ENCODE data around the gene TMEM183A. TPM values are rescaled to one million over a fixed set of nuclear protein-coding genes. Genes with fewer than 3 reads are reported as not detected.

TMEM183A gene
- total RNA-seq, 4 donors from 2014 or later: 28.7 to 41.4 (median 30.6) TPM

GRCh38 chr1:203044546-203045250, 37.5 kb downstream of the TMEM183A start:
- no peak for ATAC-seq
- peak in 1 of 2 donors; percentile 5 for DNase-seq
- in situ Hi-C loops (cut with MboI; ENCODE audit: low sequenced_read_pairs in 4 of 4) (no loop called here), intact Hi-C loops (cut with DNase I; ENCODE audit: low total_unique reads) (no loop called here)
- TF ChIP-seq, protein P1, sequence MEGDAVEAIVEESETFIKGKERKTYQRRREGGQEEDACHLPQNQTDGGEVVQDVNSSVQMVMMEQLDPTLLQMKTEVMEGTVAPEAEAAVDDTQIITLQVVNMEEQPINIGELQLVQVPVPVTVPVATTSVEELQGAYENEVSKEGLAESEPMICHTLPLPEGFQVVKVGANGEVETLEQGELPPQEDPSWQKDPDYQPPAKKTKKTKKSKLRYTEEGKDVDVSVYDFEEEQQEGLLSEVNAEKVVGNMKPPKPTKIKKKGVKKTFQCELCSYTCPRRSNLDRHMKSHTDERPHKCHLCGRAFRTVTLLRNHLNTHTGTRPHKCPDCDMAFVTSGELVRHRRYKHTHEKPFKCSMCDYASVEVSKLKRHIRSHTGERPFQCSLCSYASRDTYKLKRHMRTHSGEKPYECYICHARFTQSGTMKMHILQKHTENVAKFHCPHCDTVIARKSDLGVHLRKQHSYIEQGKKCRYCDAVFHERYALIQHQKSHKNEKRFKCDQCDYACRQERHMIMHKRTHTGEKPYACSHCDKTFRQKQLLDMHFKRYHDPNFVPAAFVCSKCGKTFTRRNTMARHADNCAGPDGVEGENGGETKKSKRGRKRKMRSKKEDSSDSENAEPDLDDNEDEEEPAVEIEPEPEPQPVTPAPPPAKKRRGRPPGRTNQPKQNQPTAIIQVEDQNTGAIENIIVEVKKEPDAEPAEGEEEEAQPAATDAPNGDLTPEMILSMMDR (IDR thresholded peaks at IDR 0.05 in 4 of 5, conservative IDR thresholded peaks at IDR 0.05 in 1 of 5): no peak
- no peak for TF ChIP-seq POLR2A (IDR thresholded peaks at IDR 0.05)
- H3K27ac ChIP-seq: no peak overlapping the region
- H3K9me3 ChIP-seq: no peaks in the 10 kb centered on the region
- H3K4me3 ChIP-seq: no peak overlapping the region
- H3K36me3 ChIP-seq: peaks cover 0 to 32% of the 10 kb centered on the region in 2 donors
- H3K4me1 ChIP-seq: peaks cover 6 to 16% of the 10 kb centered on the region in 2 donors
- no peaks in the 10 kb centered on the region for H3K27me3 ChIP-seq

GRCh38 chr1:203045336-203045735, 38.2 kb downstream of the TMEM183A start:
- H3K27ac ChIP-seq: no peak overlapping the region
- no peak for ATAC-seq
- peaks cover 0 to 10% of the 10 kb centered on the region in 2 donors for H3K4me1 ChIP-seq
- H3K27me3 ChIP-seq: no peaks in the 10 kb centered on the region
- TF ChIP-seq POLR2A (IDR thresholded peaks at IDR 0.05): no peak
- TF ChIP-seq, protein P1 (IDR thresholded peaks at IDR 0.05 in 4 of 5, conservative IDR thresholded peaks at IDR 0.05 in 1 of 5): no peak
- DNase-seq: peak in 1 of 2 donors; percentile 9
- H3K4me3 ChIP-seq: no peak overlapping the region
- intact Hi-C loops (cut with DNase I; ENCODE audit: low total_unique reads) (no loop called here), in situ Hi-C loops (cut with MboI; ENCODE audit: low sequenced_read_pairs in 4 of 4) (no loop called here)
- H3K36me3 ChIP-seq: peaks cover 0 to 36% of the 10 kb centered on the region in 2 donors
- H3K9me3 ChIP-seq: no peaks in the 10 kb centered on the region

GRCh38 chr1:203045821-203046594, 38.8 kb downstream of the TMEM183A start:
- Histone ChIP-seq H3K4me3 (no peak overlapping the region), H3K36me3 (peaks cover 0 to 36% of the 10 kb centered on the region in 2 donors), H3K4me1 (peaks cover 0 to 10% of the 10 kb centered on the region in 2 donors), H3K27me3 (no peaks in the 10 kb centered on the region), H3K27ac (no peak overlapping the region), H3K9me3 (no peaks in the 10 kb centered on the region)
- in situ Hi-C loops (cut with MboI; ENCODE audit: low sequenced_read_pairs in 4 of 4): no loop called here
- intact Hi-C loops (cut with DNase I; ENCODE audit: low total_unique reads): no loop called here
- DNase-seq (no peak), ATAC-seq (no peak)
- TF ChIP-seq, protein P1 (IDR thresholded peaks at IDR 0.05 in 4 of 5, conservative IDR thresholded peaks at IDR 0.05 in 1 of 5): no peak
- no peak for TF ChIP-seq POLR2A (IDR thresholded peaks at IDR 0.05)

DNA sequence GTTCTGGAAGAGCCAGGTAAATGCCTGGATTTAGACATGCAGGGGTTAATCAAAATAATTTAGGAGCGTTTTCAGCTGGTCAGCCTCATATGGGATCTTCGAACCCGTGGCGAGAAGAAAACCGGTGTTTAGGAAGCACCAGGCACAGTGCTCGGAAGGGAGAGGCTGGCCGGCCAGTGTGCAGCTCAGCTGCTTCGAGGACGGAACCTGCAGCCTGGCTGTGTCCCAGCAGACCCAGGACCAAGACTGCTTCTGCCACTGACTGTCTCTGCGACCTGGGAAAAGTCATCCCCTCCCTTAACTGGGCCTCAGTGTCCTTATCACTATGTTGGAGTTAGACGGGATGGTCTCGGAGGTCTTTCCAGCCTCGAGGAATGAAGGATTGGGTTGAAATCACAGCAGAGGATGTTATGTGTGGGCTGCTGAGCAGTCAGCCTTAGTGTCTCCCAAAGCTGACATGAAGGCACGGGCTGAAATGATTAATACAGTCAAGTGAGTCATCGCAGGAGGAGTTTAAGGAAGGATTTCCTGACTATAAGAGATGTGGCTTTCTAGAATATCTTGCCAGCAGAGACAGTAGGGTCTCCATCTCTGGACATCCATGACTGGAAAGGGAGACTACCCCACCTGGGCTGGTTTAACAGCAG, 39.9 kb downstream of the TMEM183A start:
- DNase-seq: no peak
- ATAC-seq: no peak
- intact Hi-C loops (cut with DNase I; ENCODE audit: low total_unique reads) (no loop called here), in situ Hi-C loops (cut with MboI; ENCODE audit: low sequenced_read_pairs in 4 of 4) (no loop called here)
- H3K4me3 ChIP-seq: no peak overlapping the region
- peaks cover 0 to 36% of the 10 kb centered on the region in 2 donors for H3K36me3 ChIP-seq
- TF ChIP-seq, protein P1 (IDR thresholded peaks at IDR 0.05 in 4 of 5, conservative IDR thresholded peaks at IDR 0.05 in 1 of 5): no peak
- TF ChIP-seq POLR2A (IDR thresholded peaks at IDR 0.05): no peak
- H3K27me3 ChIP-seq: no peaks in the 10 kb centered on the region
- no peaks in the 10 kb centered on the region for H3K9me3 ChIP-seq
- no peak overlapping the region for H3K27ac ChIP-seq
- peaks cover 2 to 9% of the 10 kb centered on the region in 2 donors for H3K4me1 ChIP-seq
